NOMO-1 treated with DMSO at 0.1 percent for 48 hours (cell line): ENCODE measurements around the gene IL27RA.
"Not testable (repeated sequence)": the region's sequence is repeated elsewhere in the genome, so short reads cannot be mapped to it uniquely, and the experiment has no call there.

Experiments
- DNase-seq: peaks from one replicate; lab custom pipeline; 2025; ENCODE audit not compliant: unreplicated experiment; lab: John Stamatoyannopoulos, UW

Gene IL27RA

GRCh38 chr19:13998426-13998825, 33.1 kb upstream of the IL27RA start:
- DNase-seq: no peak

GRCh38 chr19:13999085-13999484, 32.5 kb upstream of the IL27RA start:
- DNase-seq: no peak

- DNase-seq: no peak
Measured at GRCh38 chr19:14000691-14001375, 30.7 kb upstream of the IL27RA start.

GRCh38 chr19:14002571-14003250, 28.9 kb upstream of the IL27RA start:
- DNase-seq: no peak

GRCh38 chr19:14003251-14004055, 28.1 kb upstream of the IL27RA start:
- DNase-seq: no peak

GRCh38 chr19:14004619-14005348, 26.8 kb upstream of the IL27RA start:
- DNase-seq: peak; percentile 80

- DNase-seq: peak; percentile 72
Measured at GRCh38 chr19:14005349-14006084, 26.0 kb upstream of the IL27RA start.

- DNase-seq: peak; percentile 100
Measured at GRCh38 chr19:14006085-14006765, 25.3 kb upstream of the IL27RA start, which contains the start of gene RFX1. Gene RFX1 (minus strand): TSS chr19:14006320. CDS start chr19:13993843, 12,477 bp downstream.

- no peak for DNase-seq
Measured at GRCh38 chr19:14006766-14007562, 24.6 kb upstream of the IL27RA start.

- DNase-seq: no peak
Measured at GRCh38 chr19:14012378-14012915, 19.1 kb upstream of the IL27RA start.

- DNase-seq: peak; percentile 20
Measured at GRCh38 chr19:14015524-14016035, 16.0 kb upstream of the IL27RA start.

- peak; percentile 63 for DNase-seq
Measured at GRCh38 chr19:14019100-14019499, 12.5 kb upstream of the IL27RA start.

GRCh38 chr19:14019739-14020138, 11.8 kb upstream of the IL27RA start:
- not testable (repeated sequence) for DNase-seq

GRCh38 chr19:14021474-14021873, 10.1 kb upstream of the IL27RA start:
- DNase-seq: no peak

- no peak for DNase-seq
Measured at GRCh38 chr19:14022469-14022868, 9.1 kb upstream of the IL27RA start.

- DNase-seq: peak; percentile 82
Measured at GRCh38 chr19:14023404-14024235, 7.9 kb upstream of the IL27RA start.

- not testable (repeated sequence) for DNase-seq
Measured at GRCh38 chr19:14026652-14027192, 4.8 kb upstream of the IL27RA start.
